Glutamatergic neuron (in vitro differentiated cells): ENCODE measurements around the gene PGP. TPM values are rescaled to one million over a fixed set of nuclear protein-coding genes. Genes with fewer than 3 reads are reported as not detected.

ENCODE experiments used
- DNase-seq: peaks from one replicate; pipeline ENCODE4 v3.0.0; 2022
- H3K27ac Mint-ChIP-seq: one replicate; pipeline ENCODE4 v1.8.0; 2020; ENCODE audit warnings: mild to moderate bottlenecking, mixed read lengths, inconsistent platforms; ENCODE audit not compliant: unreplicated experiment
- H3K27me3 Mint-ChIP-seq: one replicate; pipeline ENCODE4 v1.8.0; 2020; ENCODE audit warnings: mild to moderate bottlenecking, moderate library complexity, mixed read lengths, inconsistent platforms; ENCODE audit not compliant: unreplicated experiment
- H3K36me3 Mint-ChIP-seq: one replicate; pipeline ENCODE4 v1.8.0; 2020; ENCODE audit warnings: mild to moderate bottlenecking, mixed read lengths, inconsistent platforms; ENCODE audit not compliant: unreplicated experiment
- H3K4me1 Mint-ChIP-seq: one replicate; pipeline ENCODE4 v1.8.0; 2020; ENCODE audit warnings: mild to moderate bottlenecking, low read depth, mixed read lengths, inconsistent platforms; ENCODE audit not compliant: unreplicated experiment
- H3K4me3 Mint-ChIP-seq: one replicate; pipeline ENCODE4 v1.8.0; 2020; ENCODE audit warnings: mild to moderate bottlenecking, mixed read lengths, inconsistent platforms; ENCODE audit not compliant: unreplicated experiment
- H3K9me3 Mint-ChIP-seq: one replicate; pipeline ENCODE4 v1.8.0; 2020; ENCODE audit warnings: mild to moderate bottlenecking, moderate library complexity, mixed read lengths, inconsistent platforms; ENCODE audit not compliant: unreplicated experiment
- CTCF ChIP-seq: fragments of 200-600 bp; sonication (generic); IDR thresholded peaks from one replicate; pipeline ENCODE4 v1.5.0; 2021; ENCODE audit not compliant: partially characterized antibody, unreplicated experiment
- total RNA-seq: library from RNA; stranded (reverse); fragmentation: NEBNext Ultra II Directional; extraction: Animal tissue kit (Norgen Biotek cat#: 25700); gene quantifications from one replicate; pipeline ENCODE4 v1.2.1, GENCODE V29; 2021; ENCODE audit not compliant: unreplicated experiment

The PGP gene
- total RNA-seq, 1 donor from 2014 or later = 33.9 TPM

- TF ChIP-seq CTCF = no peak
- H3K36me3 Mint-ChIP-seq = no peaks in the 10 kb centered on the region
- no peak overlapping the region for H3K27ac Mint-ChIP-seq
- no peak overlapping the region for H3K4me3 Mint-ChIP-seq
- H3K4me1 Mint-ChIP-seq = peaks cover under 1% of the 10 kb centered on the region
- H3K9me3 Mint-ChIP-seq = no peaks in the 10 kb centered on the region
- peaks cover 2% of the 10 kb centered on the region for H3K27me3 Mint-ChIP-seq
- no peak for DNase-seq
Measured at GRCh38 chr16:2173366-2173765, 41.3 kb downstream of the PGP start.

- H3K4me1 Mint-ChIP-seq = peaks cover 3% of the 10 kb centered on the region
- no peak overlapping the region for H3K27ac Mint-ChIP-seq
- no peak for DNase-seq
- no peak overlapping the region for H3K4me3 Mint-ChIP-seq
- TF ChIP-seq CTCF = no peak
- no peaks in the 10 kb centered on the region for H3K36me3 Mint-ChIP-seq
- peaks cover 2% of the 10 kb centered on the region for H3K27me3 Mint-ChIP-seq
- no peaks in the 10 kb centered on the region for H3K9me3 Mint-ChIP-seq
Measured at GRCh38 chr16:2172688-2173335, 41.8 kb downstream of the PGP start.

- no peak overlapping the region for H3K4me3 Mint-ChIP-seq
- H3K36me3 Mint-ChIP-seq = no peaks in the 10 kb centered on the region
- H3K27ac Mint-ChIP-seq = no peak overlapping the region
- DNase-seq = no peak
- H3K27me3 Mint-ChIP-seq = peaks cover 2% of the 10 kb centered on the region
- H3K4me1 Mint-ChIP-seq = peaks cover 3% of the 10 kb centered on the region
- no peak for TF ChIP-seq CTCF
- no peaks in the 10 kb centered on the region for H3K9me3 Mint-ChIP-seq
Measured at GRCh38 chr16:2171601-2172178, 43.0 kb downstream of the PGP start.

GRCh38 chr16:2170587-2171435 lies 43.8 kb downstream of the PGP start:
- no peaks in the 10 kb centered on the region for H3K36me3 Mint-ChIP-seq
- H3K9me3 Mint-ChIP-seq = no peaks in the 10 kb centered on the region
- no peak overlapping the region for H3K4me3 Mint-ChIP-seq
- DNase-seq = no peak
- H3K27ac Mint-ChIP-seq = no peak overlapping the region
- TF ChIP-seq CTCF = no peak
- peaks cover 4% of the 10 kb centered on the region for H3K27me3 Mint-ChIP-seq
- peaks cover 3% of the 10 kb centered on the region for H3K4me1 Mint-ChIP-seq
